GM23248 (cell line): ENCODE data around the gene DHDDS. TPM values are rescaled to one million over a fixed set of nuclear protein-coding genes. Genes with fewer than 3 reads are reported as not detected.

Experiments used
- DNase-seq: peaks from one replicate; pipeline ENCODE4 v3.0.0-alpha.2; 2015
- H2AFZ ChIP-seq: fragments of 200-600 bp; sonication (generic); 2 replicates; pipeline ENCODE4 v1.6.1; 2016; ENCODE audit warnings: antibody characterized with exemption
- H3F3A ChIP-seq: fragments of 200-600 bp; sonication (generic); 2 replicates; pipeline ENCODE4 v1.6.1; 2016; ENCODE audit warnings: mild to moderate bottlenecking, antibody characterized with exemption, mixed run types; ENCODE audit not compliant: insufficient read depth
- H3K27ac ChIP-seq: fragments of 200-600 bp; sonication (generic); 2 replicates; pipeline ENCODE4 v1.5.1; 2016; ENCODE audit warnings: mild to moderate bottlenecking
- H3K27me3 ChIP-seq: fragments of 200-600 bp; sonication (generic); replicated peaks from 2 replicates; pipeline ENCODE4 v1.6.1; 2016; ENCODE audit warnings: mild to moderate bottlenecking; ENCODE audit not compliant: insufficient read depth
- H3K36me3 ChIP-seq: fragments of 200-600 bp; sonication (generic); 2 replicates; pipeline ENCODE4 v1.6.1; 2016; ENCODE audit warnings: low read depth, mild to moderate bottlenecking
- H3K4me1 ChIP-seq: fragments of 200-600 bp; sonication (generic); 2 replicates; pipeline ENCODE4 v1.6.1; 2016; ENCODE audit warnings: mild to moderate bottlenecking; ENCODE audit not compliant: insufficient read depth
- H3K4me2 ChIP-seq: fragments of 200-600 bp; sonication (generic); one replicate; pipeline ENCODE4 v1.6.1; 2016; ENCODE audit warnings: mild to moderate bottlenecking; ENCODE audit not compliant: unreplicated experiment
- H3K4me3 ChIP-seq: fragments of 200-600 bp; sonication (generic); 2 replicates; pipeline ENCODE4 v1.5.1; 2016; ENCODE audit warnings: mild to moderate bottlenecking
- H3K79me2 ChIP-seq: fragments of 200-600 bp; sonication (generic); 2 replicates; pipeline ENCODE4 v1.6.1; 2016; ENCODE audit warnings: mild to moderate bottlenecking; ENCODE audit not compliant: insufficient read depth
- H3K9ac ChIP-seq: fragments of 200-600 bp; sonication (generic); 2 replicates; pipeline ENCODE4 v1.6.1; 2016; ENCODE audit warnings: mild to moderate bottlenecking
- H3K9me2 ChIP-seq: fragments of 200-600 bp; sonication (generic); 2 replicates; pipeline ENCODE4 v1.6.1; 2016; ENCODE audit warnings: mixed run types, mild to moderate bottlenecking, moderate library complexity; ENCODE audit not compliant: insufficient read depth
- H3K9me3 ChIP-seq: fragments of 200-600 bp; sonication (generic); one replicate; pipeline ENCODE4 v1.6.1; 2017; ENCODE audit warnings: low read depth
- H4K20me1 ChIP-seq: fragments of 200-600 bp; sonication (generic); 2 replicates; pipeline ENCODE4 v1.6.0; 2016; ENCODE audit not compliant: insufficient read depth
- EZH2 ChIP-seq: fragments of 200-600 bp; sonication (generic); IDR thresholded peaks from 2 replicates; pipeline ENCODE4 v1.6.1; 2018; ENCODE audit warnings: antibody characterized with exemption, mild to moderate bottlenecking; ENCODE audit not compliant: insufficient read depth, poor library complexity, severe bottlenecking
- EZH2phosphoT487 ChIP-seq: fragments of 200-600 bp; sonication (generic); IDR thresholded peaks from 2 replicates; pipeline ENCODE4 v1.6.1; 2018; ENCODE audit warnings: antibody characterized with exemption, moderate library complexity, mild to moderate bottlenecking, low read depth; ENCODE audit not compliant: insufficient read depth
- WGBS, 2 experiments: methylation state at CpG; one replicate each; pipeline ENCODE4 v1.1.6; 2015 to 2017; ENCODE audit warnings: low lambda C conversion rate in 2 of 2, low coverage in 1 of 2; ENCODE audit errors: missing lambda C conversion rate in 2 of 2; 5-methylcytosine and 5-hydroxymethylcytosine counted together
- in situ Hi-C: fragments of 300-500 bp; cut with MboI; formaldehyde crosslinking; loops from 2 replicates; pipeline ENCODE4 v1.15.0; 2020
- polyA plus RNA-seq: library from polyadenylated mRNA; unstranded; fragments of >200 nt; fragmentation: Nextera tagmentation; extraction: Ambion mirVana; gene quantifications from 2 replicates; pipeline ENCODE4 v1.2.1, GENCODE V29; 2016
- total RNA-seq: library from RNA; depleted of rRNA; stranded (reverse); fragments of >200 nt; shearing (Covaris generic); gene quantifications from 2 replicates; pipeline ENCODE4 v1.2.3, GENCODE V29; 2014; rRNA removed

Gene DHDDS
- total and polyA plus RNA-seq, 2 experiments from 2014 or later, result 46.9 to 50.8 TPM

DNA sequence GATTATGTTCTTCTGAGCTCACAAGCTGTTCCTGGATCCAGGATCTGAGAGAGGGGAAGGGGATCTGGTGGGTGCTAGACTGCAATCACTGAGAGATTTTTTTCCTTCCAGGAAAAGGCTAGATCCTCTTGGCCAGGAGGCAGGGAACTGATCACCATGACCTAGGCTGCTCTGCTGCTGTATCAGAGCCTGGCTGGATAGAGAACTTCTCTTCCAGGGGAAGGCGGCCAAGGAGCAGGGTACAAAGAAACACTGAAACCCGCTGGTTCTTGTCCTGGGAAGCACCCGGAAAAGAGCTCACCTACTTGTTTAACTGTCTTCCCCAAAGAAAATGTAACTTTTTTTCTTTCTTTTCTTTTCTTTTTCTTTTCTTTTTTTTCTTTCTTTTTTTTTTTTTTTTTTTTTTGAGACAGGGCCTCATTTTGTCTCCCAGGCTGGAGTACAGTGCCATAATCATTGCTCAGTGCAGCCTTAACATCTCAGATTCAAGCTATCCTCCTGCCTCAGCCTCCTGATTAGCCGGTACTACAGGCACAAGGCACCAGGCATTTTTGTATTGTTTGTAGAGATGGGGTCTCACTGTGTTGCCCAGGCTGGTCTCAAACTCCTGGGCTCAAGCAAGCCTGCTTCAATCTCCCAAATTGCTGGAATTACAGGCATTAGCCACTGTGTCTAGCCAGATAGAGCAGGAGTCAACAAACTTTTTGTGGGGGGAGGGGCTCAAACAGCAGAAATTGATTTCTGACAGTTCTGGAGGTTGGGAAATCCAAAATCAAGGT, 85.1 kb downstream of the DHDDS start:
- in situ Hi-C loops, result no loop called here
- 78 to 80% methylated on average over 4 of the region's 4 CpGs for WGBS, 2 experiments

GRCh38 chr1:26517766-26518049, 85.6 kb downstream of the DHDDS start:
- no peaks in the 10 kb centered on the region for H3K9me3 ChIP-seq
- H3K27me3 ChIP-seq, result no peaks in the 10 kb centered on the region
- no peaks in the 10 kb centered on the region for H3K9me2 ChIP-seq
- no peak overlapping the region for H3K4me2 ChIP-seq
- H3K9ac ChIP-seq, result no peak overlapping the region
- H3F3A ChIP-seq, result no peaks in the 10 kb centered on the region
- in situ Hi-C loops, result no loop called here
- H3K4me3 ChIP-seq, result no peak overlapping the region
- no peaks in the 10 kb centered on the region for H3K4me1 ChIP-seq
- H3K36me3 ChIP-seq, result no peaks in the 10 kb centered on the region
- no peak overlapping the region for H2AFZ ChIP-seq
- no peak for DNase-seq
- H4K20me1 ChIP-seq, result no peaks in the 10 kb centered on the region
- no peaks in the 10 kb centered on the region for H3K79me2 ChIP-seq
- H3K27ac ChIP-seq, result no peak overlapping the region
- TF ChIP-seq EZH2phosphoT487, result no peak
- TF ChIP-seq EZH2, result no peak
- 26 to 31% methylated on average over 1 of the region's 1 CpG for WGBS, 2 experiments

More for the DNA sequence above, 85.1 kb downstream of the DHDDS start:
- H3F3A ChIP-seq, result no peaks in the 10 kb centered on the region
- H3K27me3 ChIP-seq, result no peaks in the 10 kb centered on the region
- no peak overlapping the region for H3K4me2 ChIP-seq
- no peaks in the 10 kb centered on the region for H3K9me3 ChIP-seq
- no peaks in the 10 kb centered on the region for H3K9me2 ChIP-seq
- no peak overlapping the region for H3K27ac ChIP-seq
- H3K36me3 ChIP-seq, result no peaks in the 10 kb centered on the region
- H3K79me2 ChIP-seq, result no peaks in the 10 kb centered on the region
- TF ChIP-seq EZH2phosphoT487 (no peak), EZH2 (no peak)
- DNase-seq, result no peak
- H3K9ac ChIP-seq, result no peak overlapping the region
- H3K4me1 ChIP-seq, result no peaks in the 10 kb centered on the region
- no peaks in the 10 kb centered on the region for H4K20me1 ChIP-seq
- H2AFZ ChIP-seq, result no peak overlapping the region
- no peak overlapping the region for H3K4me3 ChIP-seq

DNA sequence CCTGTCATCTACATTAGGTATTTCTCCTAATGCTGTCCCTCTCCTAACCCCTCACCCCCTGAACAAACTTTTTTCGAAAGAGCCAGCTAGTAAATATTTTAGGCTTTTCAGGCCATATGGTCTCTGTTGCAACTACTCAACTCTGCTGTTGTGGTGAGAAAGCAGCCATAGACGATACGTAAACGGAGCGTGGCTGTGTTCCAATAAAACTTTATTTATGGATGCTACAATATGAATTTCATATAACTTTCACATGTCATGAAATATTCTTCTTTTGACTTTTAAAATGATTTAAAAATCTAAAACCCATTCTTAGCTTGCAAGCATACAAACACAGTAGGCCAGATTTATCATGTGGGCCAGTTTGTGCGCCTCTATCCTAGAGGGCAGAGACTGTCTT, 86.2 kb downstream of the DHDDS start:
- Histone ChIP-seq H3K9me2 (no peaks in the 10 kb centered on the region), H3K4me1 (no peaks in the 10 kb centered on the region), H3K27me3 (no peaks in the 10 kb centered on the region), H3K9ac (no peak overlapping the region), H3K4me2 (no peak overlapping the region), H3K4me3 (no peak overlapping the region), H2AFZ (no peak overlapping the region), H3K79me2 (no peaks in the 10 kb centered on the region), H3K9me3 (no peaks in the 10 kb centered on the region), H3K27ac (no peak overlapping the region), H3K36me3 (no peaks in the 10 kb centered on the region), H3F3A (no peaks in the 10 kb centered on the region), H4K20me1 (no peaks in the 10 kb centered on the region)
- WGBS, 2 experiments, result 58% methylated on average over 6 of the region's 6 CpGs
- in situ Hi-C loops, result no loop called here
- no peak for DNase-seq
- TF ChIP-seq EZH2 (no peak), EZH2phosphoT487 (no peak)

GRCh38 chr1:26520339-26520738, 88.2 kb downstream of the DHDDS start:
- no peak for DNase-seq
- H3K9ac ChIP-seq, result no peak overlapping the region
- no peaks in the 10 kb centered on the region for H3K36me3 ChIP-seq
- H3K4me2 ChIP-seq, result no peak overlapping the region
- no peaks in the 10 kb centered on the region for H3K79me2 ChIP-seq
- no peak overlapping the region for H2AFZ ChIP-seq
- 67 to 70% methylated on average over 5 of the region's 5 CpGs for WGBS, 2 experiments
- no peaks in the 10 kb centered on the region for H3K4me1 ChIP-seq
- H4K20me1 ChIP-seq, result no peaks in the 10 kb centered on the region
- no peaks in the 10 kb centered on the region for H3K9me2 ChIP-seq
- in situ Hi-C loops, result no loop called here
- no peak overlapping the region for H3K4me3 ChIP-seq
- no peak overlapping the region for H3K27ac ChIP-seq
- TF ChIP-seq EZH2 (no peak), EZH2phosphoT487 (no peak)
- H3K27me3 ChIP-seq, result 0 out of 2 replicates have a peak, but pooled peaks cover 4% of the 10 kb centered on the region
- H3K9me3 ChIP-seq, result no peaks in the 10 kb centered on the region
- H3F3A ChIP-seq, result no peaks in the 10 kb centered on the region

Other genes with a start within 250 kb of the DHDDS start
- gene CATSPER4, start 241.7 kb upstream of the DHDDS start, total RNA-seq, result not detected in 2 replicates
- gene CATSPER4, start 241.7 kb upstream of the DHDDS start, polyA plus RNA-seq, result not detected in 2 replicates
- 6.2 TPM in 2 replicates for gene CEP85, start 198.1 kb upstream of the DHDDS start, total RNA-seq
- 4.6 and 5.0 TPM in 2 replicates for gene CEP85, start 198.1 kb upstream of the DHDDS start, polyA plus RNA-seq
- gene SH3BGRL3, start 152.2 kb upstream of the DHDDS start, total RNA-seq, result 212 and 240 TPM in 2 replicates
- 2,795 and 2,825 TPM in 2 replicates for gene SH3BGRL3, start 152.2 kb upstream of the DHDDS start, polyA plus RNA-seq
- 4.8 and 5.8 TPM in 2 replicates for gene UBXN11, start 125.7 kb upstream of the DHDDS start, total RNA-seq
- 11.1 and 12.7 TPM in 2 replicates for gene UBXN11, start 125.7 kb upstream of the DHDDS start, polyA plus RNA-seq
- gene CD52, start 114.4 kb upstream of the DHDDS start, total RNA-seq, result not detected in 2 replicates
- gene CD52, start 114.4 kb upstream of the DHDDS start, polyA plus RNA-seq, result not detected in 2 replicates
- gene CRYBG2, start 78.2 kb upstream of the DHDDS start, total RNA-seq, result not detected in 2 replicates
- gene CRYBG2, start 78.2 kb upstream of the DHDDS start, polyA plus RNA-seq, result not detected in 2 replicates
- gene ZNF683, start 59.6 kb upstream of the DHDDS start, total RNA-seq, result not detected in 2 replicates
- not detected in 2 replicates for gene ZNF683, start 59.6 kb upstream of the DHDDS start, polyA plus RNA-seq
- not detected in 2 replicates for gene LIN28A, start 21.5 kb upstream of the DHDDS start, total RNA-seq
- gene LIN28A, start 21.5 kb upstream of the DHDDS start, polyA plus RNA-seq, result 0.14 and 0.15 TPM in 2 replicates
- gene HMGN2, start 40.1 kb downstream of the DHDDS start, total RNA-seq, result 211 and 216 TPM in 2 replicates
- gene HMGN2, start 40.1 kb downstream of the DHDDS start, polyA plus RNA-seq, result 664 and 669 TPM in 2 replicates
- 0.38 and 1.7 TPM in 2 replicates for gene RPS6KA1, start 97.4 kb downstream of the DHDDS start, total RNA-seq
- gene RPS6KA1, start 97.4 kb downstream of the DHDDS start, polyA plus RNA-seq, result 1.1 and 1.2 TPM in 2 replicates